Ishikawa (cell line): ENCODE results near the gene FAIM2.

Experiments
- EP300 ChIP-seq: IDR thresholded peaks from 2 replicates; pipeline ENCODE4 v1.6.1; 2012; ENCODE audit warnings: borderline replicate concordance
- NFIC ChIP-seq: IDR thresholded peaks from 2 replicates; pipeline ENCODE4 v1.6.1; 2012
- RAD21 ChIP-seq: IDR thresholded peaks from 2 replicates; pipeline ENCODE4 v1.6.1; 2012; ENCODE audit warnings: low read depth
- TAF1 ChIP-seq: IDR thresholded peaks from 2 replicates; pipeline ENCODE4 v1.6.1; 2012; ENCODE audit warnings: low read depth, mild to moderate bottlenecking
- TEAD4 ChIP-seq: IDR thresholded peaks from 2 replicates; pipeline ENCODE4 v1.6.1; 2012
- ZBTB7A ChIP-seq: IDR thresholded peaks from 2 replicates; pipeline ENCODE4 v1.6.1; 2012; ENCODE audit warnings: low read depth
- TF ChIP-seq, protein P1 (sequence below): IDR thresholded peaks from 2 replicates; pipeline ENCODE4 v1.6.1; 2012
- TF ChIP-seq, protein P2 (sequence below): IDR thresholded peaks from 2 replicates; pipeline ENCODE4 v1.6.1; 2012; ENCODE audit warnings: low read depth, mild to moderate bottlenecking

DNA sequence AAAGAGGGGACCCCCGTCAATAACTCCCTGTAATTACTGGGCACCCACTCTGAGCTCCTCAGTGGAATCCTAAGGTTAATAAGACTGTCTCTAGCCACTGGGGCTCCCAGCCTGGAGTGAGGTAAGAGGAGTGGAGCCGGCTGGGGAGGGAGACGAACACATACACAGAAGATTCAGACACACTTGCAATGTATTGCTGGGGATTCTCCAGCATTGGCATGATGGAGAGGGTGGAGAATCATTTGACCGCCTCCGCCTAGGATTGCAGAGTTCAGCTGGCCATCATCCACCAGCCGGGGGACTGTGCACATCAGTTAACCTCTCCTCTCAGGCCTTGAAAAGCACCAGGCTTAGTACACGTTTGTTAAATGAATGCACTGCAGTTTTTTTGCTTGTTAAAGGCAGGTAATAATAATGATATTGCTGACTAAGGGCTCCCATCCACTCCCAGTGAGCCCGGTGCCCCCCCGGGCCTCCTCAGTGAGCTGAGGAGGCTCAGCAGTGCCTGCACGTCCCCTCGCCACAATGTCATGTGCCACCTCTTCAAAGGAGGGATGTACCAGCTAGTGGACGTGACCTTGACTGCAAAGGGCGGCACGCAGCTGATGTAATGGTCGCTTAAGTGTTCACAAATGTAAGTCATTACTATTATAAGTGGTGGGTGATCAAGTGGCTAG lies 20.3 kb upstream of the FAIM2 start:
- TF ChIP-seq ZBTB7A (no peak), EP300 (no peak), TAF1 (no peak), TEAD4 (no peak), RAD21 (no peak), NFIC (no peak)
- TF ChIP-seq, protein P1, sequence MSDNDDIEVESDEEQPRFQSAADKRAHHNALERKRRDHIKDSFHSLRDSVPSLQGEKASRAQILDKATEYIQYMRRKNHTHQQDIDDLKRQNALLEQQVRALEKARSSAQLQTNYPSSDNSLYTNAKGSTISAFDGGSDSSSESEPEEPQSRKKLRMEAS = no peak
- TF ChIP-seq, protein P2, sequence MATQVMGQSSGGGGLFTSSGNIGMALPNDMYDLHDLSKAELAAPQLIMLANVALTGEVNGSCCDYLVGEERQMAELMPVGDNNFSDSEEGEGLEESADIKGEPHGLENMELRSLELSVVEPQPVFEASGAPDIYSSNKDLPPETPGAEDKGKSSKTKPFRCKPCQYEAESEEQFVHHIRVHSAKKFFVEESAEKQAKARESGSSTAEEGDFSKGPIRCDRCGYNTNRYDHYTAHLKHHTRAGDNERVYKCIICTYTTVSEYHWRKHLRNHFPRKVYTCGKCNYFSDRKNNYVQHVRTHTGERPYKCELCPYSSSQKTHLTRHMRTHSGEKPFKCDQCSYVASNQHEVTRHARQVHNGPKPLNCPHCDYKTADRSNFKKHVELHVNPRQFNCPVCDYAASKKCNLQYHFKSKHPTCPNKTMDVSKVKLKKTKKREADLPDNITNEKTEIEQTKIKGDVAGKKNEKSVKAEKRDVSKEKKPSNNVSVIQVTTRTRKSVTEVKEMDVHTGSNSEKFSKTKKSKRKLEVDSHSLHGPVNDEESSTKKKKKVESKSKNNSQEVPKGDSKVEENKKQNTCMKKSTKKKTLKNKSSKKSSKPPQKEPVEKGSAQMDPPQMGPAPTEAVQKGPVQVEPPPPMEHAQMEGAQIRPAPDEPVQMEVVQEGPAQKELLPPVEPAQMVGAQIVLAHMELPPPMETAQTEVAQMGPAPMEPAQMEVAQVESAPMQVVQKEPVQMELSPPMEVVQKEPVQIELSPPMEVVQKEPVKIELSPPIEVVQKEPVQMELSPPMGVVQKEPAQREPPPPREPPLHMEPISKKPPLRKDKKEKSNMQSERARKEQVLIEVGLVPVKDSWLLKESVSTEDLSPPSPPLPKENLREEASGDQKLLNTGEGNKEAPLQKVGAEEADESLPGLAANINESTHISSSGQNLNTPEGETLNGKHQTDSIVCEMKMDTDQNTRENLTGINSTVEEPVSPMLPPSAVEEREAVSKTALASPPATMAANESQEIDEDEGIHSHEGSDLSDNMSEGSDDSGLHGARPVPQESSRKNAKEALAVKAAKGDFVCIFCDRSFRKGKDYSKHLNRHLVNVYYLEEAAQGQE = no peak
